ENCODE measurements around the gene WDR17.

The WDR17 gene

GRCh38 chr4:176102414-176103063 is 36.9 kb downstream of the WDR17 start:
- H3K9me2 ChIP-seq (replicated peaks; ENCODE audit: control insufficient read depth, low read length), result no peaks in the 10 kb centered on the region
- no peak overlapping the region for H3K4me3 ChIP-seq (ENCODE audit: low read length)
- H3K36me3 ChIP-seq (ENCODE audit: control insufficient read depth, low read length), result no peaks in the 10 kb centered on the region
- no peaks in the 10 kb centered on the region for H3K4me1 ChIP-seq (ENCODE audit: control insufficient read depth, low read length)
- H3K27ac ChIP-seq (ENCODE audit: low read depth, low read length), result no peak overlapping the region
- no peak overlapping the region for H3K4me2 ChIP-seq (ENCODE audit: low read length)
- H4K20me1 ChIP-seq (ENCODE audit: control insufficient read depth, insufficient read depth, low read depth, low read length), result no peaks in the 10 kb centered on the region
- no peak for TF ChIP-seq CTCF (IDR thresholded peaks at IDR 0.05; ENCODE audit: low read depth, low read length, poor library complexity, severe bottlenecking)
- TF ChIP-seq EZH2phosphoT487 (IDR thresholded peaks at IDR 0.05; ENCODE audit: borderline replicate concordance, low read length), result no peak
- H3F3A ChIP-seq (ENCODE audit: control insufficient read depth, insufficient read depth), result no peaks in the 10 kb centered on the region
- no peaks in the 10 kb centered on the region for H3K79me2 ChIP-seq (ENCODE audit: control insufficient read depth, low read length)
- no peaks in the 10 kb centered on the region for H3K9me3 ChIP-seq (ENCODE audit: control insufficient read depth, insufficient read depth, low read length)
- no peaks in the 10 kb centered on the region for H3K27me3 ChIP-seq (ENCODE audit: control insufficient read depth, low read length)

GRCh38 chr4:176107695-176108094 is 42.1 kb downstream of the WDR17 start:
- Histone ChIP-seq H3K79me2 (ENCODE audit: control insufficient read depth, low read length) (no peaks in the 10 kb centered on the region), H3K9me3 (ENCODE audit: control insufficient read depth, insufficient read depth, low read length) (no peaks in the 10 kb centered on the region), H3K4me3 (ENCODE audit: low read length) (no peak overlapping the region), H3K4me2 (ENCODE audit: low read length) (no peak overlapping the region), H3K4me1 (ENCODE audit: control insufficient read depth, low read length) (no peaks in the 10 kb centered on the region), H3K9me2 (replicated peaks; ENCODE audit: control insufficient read depth, low read length) (no peaks in the 10 kb centered on the region), H3K27me3 (ENCODE audit: control insufficient read depth, low read length) (no peaks in the 10 kb centered on the region), H3K36me3 (ENCODE audit: control insufficient read depth, low read length) (no peaks in the 10 kb centered on the region), H3F3A (ENCODE audit: control insufficient read depth, insufficient read depth) (no peaks in the 10 kb centered on the region), H4K20me1 (ENCODE audit: control insufficient read depth, insufficient read depth, low read depth, low read length) (no peaks in the 10 kb centered on the region), H3K27ac (ENCODE audit: low read depth, low read length) (no peak overlapping the region)
- TF ChIP-seq EZH2phosphoT487 (IDR thresholded peaks at IDR 0.05; ENCODE audit: borderline replicate concordance, low read length), result no peak
- TF ChIP-seq CTCF (IDR thresholded peaks at IDR 0.05; ENCODE audit: low read depth, low read length, poor library complexity, severe bottlenecking), result no peak

GRCh38 chr4:176123710-176124407 is 58.2 kb downstream of the WDR17 start:
- Histone ChIP-seq H3K27me3 (ENCODE audit: control insufficient read depth, low read length) (no peaks in the 10 kb centered on the region), H3F3A (ENCODE audit: control insufficient read depth, insufficient read depth) (no peaks in the 10 kb centered on the region), H3K9me2 (replicated peaks; ENCODE audit: control insufficient read depth, low read length) (no peaks in the 10 kb centered on the region), H4K20me1 (ENCODE audit: control insufficient read depth, insufficient read depth, low read depth, low read length) (no peaks in the 10 kb centered on the region), H3K27ac (ENCODE audit: low read depth, low read length) (no peak overlapping the region), H3K36me3 (ENCODE audit: control insufficient read depth, low read length) (no peaks in the 10 kb centered on the region), H3K4me3 (ENCODE audit: low read length) (no peak overlapping the region), H3K79me2 (ENCODE audit: control insufficient read depth, low read length) (no peaks in the 10 kb centered on the region), H3K4me2 (ENCODE audit: low read length) (no peak overlapping the region), H3K9me3 (ENCODE audit: control insufficient read depth, insufficient read depth, low read length) (no peaks in the 10 kb centered on the region), H3K4me1 (ENCODE audit: control insufficient read depth, low read length) (peaks cover 4% of the 10 kb centered on the region; the same call in 1 of the 2 replicates)
- TF ChIP-seq CTCF (IDR thresholded peaks at IDR 0.05; ENCODE audit: low read depth, low read length, poor library complexity, severe bottlenecking) (peak; percentile 68), EZH2phosphoT487 (IDR thresholded peaks at IDR 0.05; ENCODE audit: borderline replicate concordance, low read length) (no peak)

All from DOHH2 (cell line).